Inflammatory macrophage treated with lipopolysaccharide for 4 hours (primary cell): ENCODE results near the gene MCOLN1.

Experiments used
- DNase-seq: peaks from one replicate; pipeline ENCODE4 v3.0.0-alpha.2; 2020

MCOLN1 gene

DNA sequence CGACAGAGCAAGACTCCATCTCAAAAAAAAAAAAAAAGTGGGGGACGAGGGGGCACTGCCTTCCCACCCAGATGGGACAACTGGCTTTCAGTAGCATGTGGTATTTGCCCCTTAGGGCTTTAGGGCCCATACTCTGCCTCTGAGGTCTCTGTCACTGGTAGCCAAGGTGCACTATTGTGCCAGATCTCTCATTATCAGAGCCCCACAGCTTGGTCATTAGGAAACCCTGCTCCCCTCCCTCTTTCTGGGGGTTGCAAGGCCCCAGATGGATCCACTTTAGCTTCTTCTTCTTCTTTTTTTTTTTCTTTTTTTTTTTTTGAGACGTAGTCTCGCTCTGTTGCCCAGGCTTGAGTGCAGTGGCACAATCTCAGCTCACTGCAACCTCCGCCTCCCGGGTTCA lies 17.7 kb upstream of the MCOLN1 start:
- DNase-seq = no peak

DNA sequence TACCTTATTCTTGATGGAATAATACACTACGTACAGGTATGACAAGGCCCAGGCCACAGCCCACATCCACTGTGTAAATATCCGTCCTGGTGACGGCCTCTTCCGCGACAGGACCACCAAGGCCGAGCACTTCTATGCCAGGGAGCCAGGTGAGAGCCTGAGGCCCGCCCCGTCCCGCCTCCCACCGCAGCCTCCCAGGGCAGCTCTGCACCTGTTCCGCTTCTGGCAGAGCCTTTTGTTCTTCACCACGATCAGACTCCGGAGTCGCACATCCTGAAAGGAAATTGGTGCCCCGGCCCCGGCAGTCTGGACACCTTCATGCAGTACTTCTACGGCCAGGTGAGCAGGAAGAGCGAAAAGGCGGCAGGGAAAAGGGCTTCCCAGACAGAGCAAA lies 17.1 kb upstream of the MCOLN1 start:
- no peak for DNase-seq

DNA sequence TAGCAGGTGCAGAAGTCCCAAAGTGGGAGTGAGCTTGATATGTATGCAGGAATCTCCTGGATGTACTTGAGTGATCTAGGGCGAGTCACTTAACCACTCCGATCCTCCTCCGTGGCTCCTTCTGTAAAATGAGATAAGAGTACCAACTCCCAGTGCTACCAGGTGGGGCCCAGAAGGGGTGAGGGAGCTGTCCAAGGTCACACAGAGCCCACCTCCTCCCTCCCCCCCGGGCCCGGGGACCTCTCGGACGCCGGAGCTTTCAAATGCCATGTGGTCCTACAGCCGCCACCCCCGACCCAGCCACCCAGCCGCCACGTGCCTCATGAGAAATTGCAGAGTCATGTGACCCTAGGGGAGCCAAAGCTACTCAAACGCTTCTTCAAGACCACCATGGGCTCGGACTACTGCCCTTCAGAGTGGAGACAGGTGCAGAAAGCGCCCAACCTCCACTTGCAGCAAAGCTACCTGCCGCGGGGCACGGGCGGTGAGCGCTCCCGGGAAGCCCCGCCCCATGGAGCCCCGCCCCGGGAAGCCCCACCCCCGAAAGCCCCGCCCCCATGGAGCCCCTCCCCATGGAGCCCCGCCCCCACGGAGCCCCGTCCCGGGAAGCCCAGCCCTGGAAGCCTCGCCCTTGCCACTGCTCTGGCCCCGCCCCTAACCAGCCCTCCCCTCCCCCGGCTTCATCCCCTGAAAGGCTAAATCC lies 16.6 kb upstream of the MCOLN1 start:
- no peak for DNase-seq

DNA sequence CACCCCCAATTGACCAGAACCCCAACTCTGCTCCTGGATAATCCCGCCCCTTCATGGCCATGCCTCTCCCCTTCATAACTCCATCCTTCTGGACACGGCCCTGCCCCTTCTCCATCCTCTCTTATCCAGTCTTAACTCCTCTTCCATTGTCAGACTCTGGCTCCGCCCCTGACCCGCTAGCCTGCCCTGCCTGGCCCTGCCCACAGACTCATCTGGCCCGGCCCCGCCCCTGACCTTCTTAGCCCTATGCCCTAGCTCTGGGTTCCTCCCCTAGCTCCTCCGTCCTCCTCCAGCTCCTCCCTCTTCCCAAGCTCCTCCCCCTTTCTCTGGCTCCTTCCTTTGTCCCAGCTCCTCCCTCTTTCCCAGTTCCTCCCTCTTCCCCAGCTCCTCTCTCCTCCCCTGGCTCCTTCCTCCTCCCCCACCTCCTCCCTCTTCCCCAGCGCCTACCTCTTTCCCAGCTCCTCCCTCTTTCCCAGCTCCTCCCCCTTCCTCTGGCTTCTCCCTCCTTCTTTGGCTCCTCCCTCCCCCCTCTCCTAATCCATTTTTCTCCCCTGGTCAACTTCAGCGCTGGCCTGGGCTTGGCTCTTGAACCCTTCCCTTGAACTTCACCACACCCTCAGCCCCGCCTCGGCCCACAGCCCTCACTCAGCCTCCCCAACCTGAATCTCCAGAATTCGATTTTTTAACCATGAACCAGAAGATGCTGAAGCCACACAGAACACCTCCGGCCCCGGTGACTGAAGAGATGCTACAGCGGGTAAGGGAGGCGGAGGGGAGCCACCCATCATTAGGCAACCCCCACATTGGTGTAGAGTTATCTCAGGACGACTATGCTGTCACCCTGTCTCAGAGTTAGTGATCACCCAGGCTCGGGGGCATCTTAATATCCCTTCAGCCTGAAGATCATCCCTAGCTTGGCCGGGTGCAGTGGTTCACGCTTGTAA lies 15.8 kb upstream of the MCOLN1 start:
- DNase-seq = peak; percentile 92

DNA sequence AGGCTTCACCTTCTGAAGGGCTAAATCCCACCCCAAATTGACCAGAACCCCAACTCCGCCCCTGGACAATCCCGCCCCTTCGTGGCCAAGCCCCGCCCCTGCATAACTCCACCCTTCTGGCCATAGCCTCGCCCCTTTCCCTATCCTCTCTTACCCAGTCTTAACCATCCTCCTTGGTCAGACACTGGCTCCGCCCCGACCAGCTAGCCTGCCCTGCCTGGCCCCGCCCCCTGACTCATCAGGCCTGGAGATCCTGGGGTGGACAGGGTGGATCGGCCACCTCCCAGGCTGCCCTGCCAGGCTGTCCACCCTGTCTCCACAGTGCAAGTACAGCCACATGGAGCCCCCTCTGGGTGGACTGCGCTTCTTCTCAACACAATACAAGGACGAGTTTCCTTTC lies 14.5 kb upstream of the MCOLN1 start:
- DNase-seq = peak; percentile 89

DNA sequence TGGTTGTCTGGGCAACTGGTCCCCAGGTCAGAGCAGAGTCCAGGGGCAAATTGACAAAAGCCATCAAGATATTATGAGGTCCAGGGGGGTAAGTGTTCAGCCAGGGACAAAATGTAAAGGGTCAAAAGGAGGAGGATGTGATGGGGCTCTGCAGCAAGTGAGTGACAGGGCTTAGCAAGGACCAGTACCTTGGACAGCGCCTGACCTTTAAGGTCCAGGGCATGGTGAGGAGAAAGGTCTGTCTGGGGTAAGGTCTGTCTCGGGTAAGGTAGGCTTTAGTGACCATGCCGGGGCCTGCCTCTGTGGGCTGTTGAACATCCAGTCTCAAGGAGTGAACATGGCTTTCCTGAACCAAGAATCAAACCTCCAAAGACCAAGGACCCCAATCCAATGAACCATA lies 12.8 kb upstream of the MCOLN1 start:
- DNase-seq = no peak

DNA sequence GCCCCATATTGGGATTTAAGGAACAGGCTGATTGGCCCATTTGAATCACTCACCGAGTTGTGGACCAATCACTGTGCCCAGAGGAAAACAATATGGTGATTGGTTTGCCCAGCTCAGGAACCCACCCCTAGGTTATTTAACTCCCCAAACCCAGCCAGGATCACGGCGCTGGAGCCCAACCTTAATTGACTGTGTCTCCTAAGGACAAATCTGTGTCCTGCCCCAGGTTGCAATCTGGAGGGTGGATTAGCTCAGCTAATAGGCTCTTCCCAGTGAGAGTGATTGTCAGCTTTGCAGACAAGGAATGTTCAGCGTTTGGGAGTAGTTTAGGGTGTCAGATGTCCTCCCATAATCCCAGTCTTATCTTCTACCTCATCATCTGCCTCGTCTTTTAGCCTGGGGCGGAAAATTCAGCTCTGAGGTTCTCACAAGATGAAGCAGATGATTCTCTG lies 10.0 kb upstream of the MCOLN1 start:
- no peak for DNase-seq

DNA sequence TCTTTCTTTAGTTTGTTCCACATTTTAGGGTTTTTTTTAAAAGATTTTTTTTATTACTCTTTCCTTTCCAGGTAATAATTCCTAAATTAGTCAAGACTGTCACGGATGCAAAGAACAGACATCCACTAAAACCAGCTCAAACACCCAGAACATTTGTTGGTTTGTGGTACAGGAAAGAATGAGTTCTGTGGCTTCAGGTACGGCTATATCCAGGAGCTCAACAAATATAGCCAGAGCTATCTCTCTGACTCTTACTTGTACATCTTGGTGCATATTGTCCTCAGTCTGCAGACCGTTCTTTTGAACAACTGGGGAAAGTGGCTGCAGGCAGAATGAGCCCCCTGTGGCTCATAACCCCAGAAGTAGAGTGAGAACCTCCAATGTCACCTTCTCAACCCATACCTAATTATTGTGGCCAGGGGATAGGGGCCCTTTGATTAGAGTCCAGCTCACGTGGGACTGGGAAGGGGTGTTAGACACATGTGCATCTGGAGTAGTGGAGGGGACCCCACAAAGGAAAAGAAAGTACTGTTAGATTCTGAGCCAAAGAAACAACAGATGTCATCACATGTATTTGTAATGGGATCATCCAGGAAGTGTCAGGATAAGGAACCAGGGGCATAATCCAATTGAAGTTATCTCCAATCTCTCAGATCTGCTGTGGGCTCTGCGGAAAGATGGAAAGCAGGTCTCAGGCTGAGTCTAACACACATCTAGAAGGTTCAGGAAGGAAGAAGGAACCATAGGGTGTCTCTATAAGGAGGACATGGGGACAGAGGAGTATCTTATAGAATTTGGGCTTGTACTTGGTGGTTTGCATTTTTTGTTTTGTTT lies 8.4 kb upstream of the MCOLN1 start:
- DNase-seq = no peak

DNA sequence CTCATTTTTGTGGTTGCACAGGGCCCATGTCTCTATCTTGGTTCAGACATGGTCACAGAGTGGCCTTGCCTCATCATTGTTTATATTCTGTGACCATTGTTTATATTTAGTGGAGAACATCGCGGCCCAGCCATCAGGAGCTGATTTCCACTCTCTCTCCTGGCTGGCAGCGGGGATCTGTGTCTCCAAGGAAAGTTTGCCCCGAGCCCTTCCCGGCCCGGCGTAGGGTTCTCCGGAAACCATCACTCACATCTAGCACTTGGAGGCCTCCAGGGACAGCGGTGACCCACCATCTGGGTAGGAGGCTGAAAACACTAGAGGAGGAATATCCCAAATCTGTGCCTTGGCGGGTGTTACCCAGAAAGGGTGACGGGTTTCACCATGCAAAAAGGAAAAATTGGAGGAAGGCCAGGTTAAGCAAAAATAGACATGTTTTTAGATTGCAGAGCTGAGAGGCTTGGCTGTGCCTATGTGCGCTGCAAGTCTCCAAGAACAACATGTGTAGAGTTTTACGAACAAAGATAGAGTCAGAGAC lies 7.2 kb upstream of the MCOLN1 start:
- DNase-seq = no peak

DNA sequence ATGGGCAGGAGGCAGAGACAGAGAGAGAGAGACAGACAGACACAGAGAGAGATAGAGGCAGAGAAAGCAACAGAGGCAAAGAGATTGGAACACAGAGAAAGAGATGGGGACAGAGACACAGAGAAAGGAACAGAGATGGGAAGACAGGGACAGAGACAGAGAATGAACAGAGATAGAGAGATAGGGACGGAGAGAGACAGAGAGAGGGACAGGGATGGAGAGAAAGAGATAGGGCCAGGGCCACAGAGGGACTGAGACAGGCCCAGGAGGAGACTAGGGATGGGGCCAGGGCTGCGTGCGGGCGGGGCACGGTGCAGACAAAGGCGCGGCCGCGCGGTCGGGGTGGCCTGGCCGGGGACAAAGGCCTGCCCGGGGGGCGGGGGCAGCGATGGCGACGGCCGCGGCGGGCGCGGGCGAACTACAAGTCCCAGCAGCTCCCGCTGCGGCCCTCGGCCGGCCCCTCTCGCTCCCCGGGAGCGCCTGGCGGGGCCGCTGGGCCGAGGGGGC lies 6.7 kb upstream of the MCOLN1 start, which contains the start of gene ZNF358:
Gene ZNF358 (plus strand): TSS at position 459 of the 507 bp plus-strand sequence. CDS start 3,140 bp downstream, outside the sequence.
- DNase-seq = peak; percentile 34

DNA sequence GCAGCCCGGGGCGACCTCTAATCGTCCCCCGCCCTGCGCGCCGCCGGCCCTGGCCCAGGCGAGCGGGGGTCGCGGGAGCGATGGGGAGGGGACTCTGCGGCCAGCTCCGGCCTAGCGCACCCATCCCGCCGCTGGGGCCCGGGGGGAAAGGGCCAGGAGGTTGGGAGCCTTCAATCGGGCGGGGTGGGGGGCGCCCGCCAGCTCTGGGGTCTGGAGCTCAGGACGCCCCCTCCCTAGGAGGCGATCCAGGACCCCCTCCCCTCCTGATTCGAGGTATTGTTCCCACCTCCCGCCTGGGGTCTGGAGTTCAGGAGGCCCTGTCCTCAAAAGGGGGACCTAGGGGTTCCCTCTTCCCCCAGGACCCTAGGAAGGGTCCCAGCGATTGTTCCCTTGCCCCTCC lies 6.1 kb upstream of the MCOLN1 start:
- no peak for DNase-seq

DNA sequence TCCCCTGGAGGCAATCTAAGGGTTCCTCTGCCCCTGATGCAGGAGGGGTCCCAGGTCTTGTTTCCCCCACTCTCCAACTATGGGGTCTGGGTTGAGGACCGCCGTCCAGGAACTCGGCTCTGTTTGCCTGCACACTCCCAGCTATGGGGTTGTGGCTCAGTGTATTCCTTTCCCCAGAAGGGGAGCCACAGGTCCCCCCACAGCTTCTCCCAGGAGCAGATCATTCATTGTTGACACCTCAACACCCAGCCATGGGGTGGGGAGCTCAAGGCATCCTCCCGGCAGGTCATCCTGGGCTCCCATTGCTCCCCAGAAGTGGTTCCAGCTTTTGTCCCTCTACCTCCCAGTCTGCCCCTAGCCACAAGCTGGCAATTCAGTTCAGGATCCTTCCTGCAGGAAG lies 5.5 kb upstream of the MCOLN1 start:
- DNase-seq = no peak

DNA sequence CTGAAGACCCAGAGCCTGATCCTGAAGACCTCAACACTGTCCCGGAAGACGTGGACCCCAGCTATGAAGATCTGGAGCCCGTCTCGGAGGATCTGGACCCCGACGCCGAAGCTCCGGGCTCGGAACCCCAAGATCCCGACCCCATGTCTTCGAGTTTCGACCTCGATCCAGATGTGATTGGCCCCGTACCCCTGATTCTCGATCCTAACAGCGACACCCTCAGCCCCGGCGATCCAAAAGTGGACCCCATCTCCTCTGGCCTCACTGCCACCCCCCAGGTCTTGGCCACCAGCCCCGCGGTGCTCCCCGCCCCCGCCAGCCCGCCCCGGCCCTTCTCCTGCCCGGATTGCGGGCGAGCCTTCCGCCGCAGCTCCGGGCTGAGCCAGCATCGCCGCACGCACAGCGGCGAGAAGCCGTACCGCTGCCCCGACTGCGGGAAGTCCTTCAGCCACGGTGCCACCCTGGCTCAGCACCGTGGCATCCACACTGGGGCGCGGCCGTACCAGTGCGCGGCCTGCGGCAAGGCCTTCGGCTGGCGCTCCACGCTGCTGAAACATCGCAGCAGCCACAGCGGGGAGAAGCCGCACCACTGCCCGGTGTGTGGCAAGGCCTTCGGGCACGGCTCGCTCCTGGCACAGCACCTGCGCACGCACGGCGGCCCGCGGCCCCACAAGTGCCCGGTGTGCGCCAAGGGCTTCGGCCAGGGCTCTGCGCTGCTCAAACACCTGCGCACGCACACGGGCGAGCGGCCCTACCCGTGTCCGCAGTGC lies 2.9 kb upstream of the MCOLN1 start:
- no peak for DNase-seq

DNA sequence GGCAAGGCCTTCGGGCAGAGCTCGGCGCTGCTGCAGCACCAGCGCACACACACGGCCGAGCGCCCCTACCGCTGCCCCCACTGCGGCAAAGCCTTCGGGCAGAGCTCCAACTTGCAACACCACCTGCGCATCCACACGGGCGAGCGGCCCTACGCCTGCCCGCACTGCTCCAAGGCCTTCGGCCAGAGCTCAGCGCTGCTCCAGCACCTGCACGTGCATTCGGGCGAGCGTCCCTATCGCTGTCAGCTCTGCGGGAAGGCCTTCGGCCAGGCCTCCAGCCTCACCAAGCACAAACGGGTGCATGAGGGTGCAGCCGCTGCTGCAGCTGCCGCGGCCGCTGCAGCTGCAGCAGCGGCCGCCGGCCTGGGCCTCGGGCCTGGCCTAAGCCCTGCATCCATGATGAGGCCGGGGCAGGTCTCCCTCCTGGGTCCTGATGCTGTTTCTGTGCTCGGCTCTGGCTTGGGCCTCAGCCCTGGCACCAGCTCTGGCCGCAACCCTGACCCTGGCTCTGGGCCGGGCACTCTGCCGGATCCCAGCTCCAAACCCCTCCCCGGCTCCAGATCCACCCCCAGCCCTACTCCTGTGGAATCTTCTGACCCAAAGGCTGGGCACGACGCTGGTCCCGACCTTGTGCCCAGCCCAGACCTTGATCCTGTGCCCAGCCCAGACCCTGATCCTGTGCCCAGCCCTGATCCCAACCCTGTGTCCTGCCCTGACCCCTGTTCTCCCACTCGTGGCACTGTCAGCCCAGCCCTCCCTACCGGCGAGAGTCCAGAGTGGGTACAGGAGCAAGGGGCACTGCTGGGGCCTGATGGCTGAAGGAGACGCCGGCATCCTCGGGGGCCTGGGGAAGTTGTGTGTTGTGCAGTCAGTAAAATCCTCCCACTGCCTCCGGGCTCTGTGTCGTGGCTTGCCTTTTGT lies 2.0 kb upstream of the MCOLN1 start:
- DNase-seq = no peak

DNA sequence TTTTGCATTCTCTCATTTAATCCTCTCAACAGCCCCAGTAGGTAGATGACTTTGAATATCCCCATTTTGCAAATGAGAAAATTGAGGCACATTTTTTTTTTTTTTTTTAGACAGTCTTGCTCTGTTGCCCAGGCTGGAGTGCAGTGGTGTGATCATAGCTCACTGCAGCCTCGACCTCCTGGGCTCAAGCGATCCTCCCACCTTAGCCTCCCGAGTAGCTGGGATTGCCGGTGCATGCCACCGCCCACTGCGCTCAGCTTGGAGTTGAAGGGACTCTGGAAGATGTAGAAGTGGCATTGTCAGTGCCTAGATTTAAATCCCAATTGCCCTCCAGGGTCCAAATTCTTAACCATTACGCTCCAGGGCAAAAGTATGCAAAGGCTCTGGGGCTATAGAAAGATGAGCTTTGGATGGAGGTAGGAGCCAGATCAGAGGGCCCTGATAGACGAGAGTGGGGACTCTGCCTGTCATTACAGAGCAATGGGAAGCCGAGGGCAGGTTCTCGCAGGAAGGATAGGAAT lies 813 bp upstream of the MCOLN1 start:
- DNase-seq = no peak

DNA sequence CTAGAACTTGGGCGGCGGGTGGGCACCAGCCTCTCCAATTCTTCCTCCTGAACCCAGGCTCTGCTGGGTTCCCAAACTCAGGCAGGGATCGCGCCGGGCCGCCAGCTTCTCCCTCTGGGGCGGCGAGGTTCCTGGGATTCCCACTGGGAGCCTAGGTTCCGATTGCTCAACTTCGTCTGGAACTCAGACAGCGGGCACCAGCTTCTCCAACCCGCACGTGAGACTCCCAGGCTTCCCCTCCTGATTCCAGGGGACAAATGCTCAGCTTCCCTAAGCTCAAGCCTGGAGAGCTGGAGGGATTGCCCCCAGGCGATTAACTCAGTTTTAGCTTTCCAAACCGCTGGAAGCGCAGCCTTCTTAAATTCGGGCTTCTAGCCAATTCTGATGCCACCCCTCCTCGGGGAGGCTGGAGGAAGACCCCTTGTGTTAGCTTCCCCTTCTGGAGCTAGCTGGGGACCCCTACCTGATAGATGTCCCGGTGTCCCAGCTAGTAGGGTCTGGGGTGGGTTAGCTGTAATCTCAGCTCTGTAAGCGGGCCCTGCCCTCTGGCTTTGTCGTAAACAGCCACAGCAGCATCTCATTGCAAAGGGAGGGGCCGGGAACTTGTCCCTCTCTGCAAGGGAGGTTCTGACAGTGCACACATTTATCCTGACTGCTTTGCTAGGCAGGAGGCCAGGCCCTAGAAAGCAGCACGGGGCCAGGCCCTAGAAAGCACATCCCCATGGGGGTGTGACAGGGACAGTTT lies 671 bp downstream of the MCOLN1 start:
- DNase-seq = no peak

DNA sequence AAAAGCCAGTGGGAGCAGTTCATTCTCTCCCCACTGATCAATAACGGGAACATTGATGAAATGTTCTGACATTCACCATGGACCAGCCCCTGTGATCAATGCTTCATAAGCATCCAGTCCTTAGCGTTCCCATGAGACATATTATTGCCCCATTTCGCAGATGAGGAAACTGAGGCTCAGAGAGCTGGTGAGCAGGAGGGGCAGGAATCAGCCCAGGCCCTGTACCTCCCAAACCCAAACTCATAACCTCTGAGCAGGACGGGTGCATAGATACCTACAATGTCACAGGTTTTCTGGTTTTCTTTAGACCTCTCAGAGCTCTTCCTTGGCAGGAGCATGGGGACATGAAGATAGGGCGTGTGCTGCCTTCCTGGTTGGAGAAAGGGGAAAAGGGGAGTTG lies 2.1 kb downstream of the MCOLN1 start:
- DNase-seq = no peak

DNA sequence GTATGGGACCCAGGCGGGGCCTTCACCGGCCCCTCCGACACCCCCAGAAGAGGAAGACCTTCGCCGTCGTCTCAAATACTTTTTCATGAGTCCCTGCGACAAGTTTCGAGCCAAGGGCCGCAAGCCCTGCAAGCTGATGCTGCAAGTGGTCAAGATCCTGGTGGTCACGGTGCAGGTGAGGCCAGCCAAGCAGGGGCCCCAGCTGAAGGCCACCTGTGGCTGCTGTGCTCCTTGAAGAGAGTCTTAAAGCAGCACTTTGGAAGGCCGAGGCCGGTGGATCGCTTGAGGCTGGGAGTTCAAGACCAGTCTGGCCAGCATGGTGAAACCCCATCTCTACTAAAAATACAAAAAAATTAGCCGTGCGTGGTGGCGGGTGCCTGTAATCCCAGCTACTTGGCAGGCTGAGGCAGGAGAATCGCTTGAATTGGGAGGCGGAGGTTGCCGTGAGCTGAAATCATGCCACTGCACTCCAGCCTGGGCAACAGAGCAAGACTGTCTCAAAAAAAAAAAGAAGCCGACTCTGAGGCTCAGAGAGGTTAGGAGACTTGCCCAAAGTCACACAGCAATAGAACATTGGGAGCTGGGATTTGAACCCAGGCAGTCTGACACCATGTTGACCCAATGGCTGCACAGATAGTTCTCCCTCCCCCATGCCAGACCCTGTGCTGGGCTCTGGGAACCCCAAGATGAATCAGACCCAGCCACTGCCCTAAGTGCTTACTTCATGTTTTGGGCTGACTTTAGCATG lies 2.7 kb downstream of the MCOLN1 start:
- DNase-seq = no peak
